K562 (cell line): Measurements from ENCODE around the gene BAD. TPM values are rescaled to one million over a fixed set of nuclear protein-coding genes. Genes with fewer than 3 reads are reported as not detected.

Experiments
- BDP1 ChIP-seq: IDR thresholded peaks from 3 replicates; pipeline ENCODE4 v1.6.1; 2011; ENCODE audit not compliant: insufficient read length, insufficient read depth
- BRF1 ChIP-seq: IDR thresholded peaks from 3 replicates; pipeline ENCODE4 v1.6.1; 2011; ENCODE audit warnings: borderline replicate concordance, mild to moderate bottlenecking; ENCODE audit not compliant: insufficient read length; ENCODE audit errors: extremely low read depth
- E2F3 ChIP-seq: fragments of 250-450 bp; sonication (Bioruptor Pico); IDR thresholded peaks from 2 replicates; pipeline ENCODE4 v1.4.0; 2020; ENCODE audit warnings: mild to moderate bottlenecking
- EWSR1 ChIP-seq: fragments of 450-650 bp; IDR thresholded peaks from 2 replicates; pipeline ENCODE4 v1.6.1; 2018; ENCODE audit warnings: borderline replicate concordance, mild to moderate bottlenecking, low read depth, moderate library complexity; ENCODE audit not compliant: partially characterized antibody
- FOXA1 ChIP-seq: fragments of 450-650 bp; IDR thresholded peaks from 2 replicates; pipeline ENCODE4 v1.6.1; 2016; ENCODE audit warnings: mild to moderate bottlenecking, borderline replicate concordance
- GATA2 ChIP-seq: sonication (generic); formaldehyde crosslinking; IDR thresholded peaks from 2 replicates; pipeline ENCODE4 v1.4.0; 2020; ENCODE audit warnings: mild to moderate bottlenecking, missing genetic modification reagents
- HDAC8 ChIP-seq: fragments of 450-650 bp; IDR thresholded peaks from 2 replicates; pipeline ENCODE4 v1.6.1; 2016; ENCODE audit warnings: mild to moderate bottlenecking, missing genetic modification characterization, moderate library complexity, missing compliant biosample characterization
- MAFF ChIP-seq: IDR thresholded peaks from 2 replicates; pipeline ENCODE4 v1.6.1; 2012; ENCODE audit warnings: low read length, improper control_type of control experiment
- NBN ChIP-seq: fragments of 450-650 bp; IDR thresholded peaks from 2 replicates; pipeline ENCODE4 v1.6.1; 2016; ENCODE audit warnings: low read depth, mild to moderate bottlenecking
- NR3C1 ChIP-seq: sonication (generic); formaldehyde crosslinking; IDR thresholded peaks from 2 replicates; pipeline ENCODE4 v1.8.1; 2022; ENCODE audit warnings: missing genetic modification reagents
- POLR2G ChIP-seq: fragments of 200-400 bp; formaldehyde crosslinking; IDR thresholded peaks from 2 replicates; pipeline ENCODE4 v1.6.1; 2017; ENCODE audit warnings: low read depth, mild to moderate bottlenecking, antibody characterized with exemption, low read length, moderate library complexity
- RFX7 ChIP-seq: fragments of 250-450 bp; sonication (Bioruptor Pico); IDR thresholded peaks from 2 replicates; pipeline ENCODE4 v1.5.1; 2021; ENCODE audit warnings: mild to moderate bottlenecking
- SIN3A ChIP-seq, 2 experiments: fragments of 150-350 bp in 1 of 2; IDR thresholded peaks; 2 replicates each; pipeline ENCODE4 v1.6.1; 2011 to 2016; ENCODE audit warnings: borderline replicate concordance in 2 of 2, low read depth in 2 of 2, low read length in 2 of 2, mild to moderate bottlenecking in 2 of 2, moderate library complexity in 2 of 2; ENCODE audit not compliant: control insufficient read depth in 1 of 2
- SPI1 ChIP-seq: IDR thresholded peaks from 2 replicates; pipeline ENCODE4 v1.6.1; 2011; ENCODE audit warnings: low read depth, low read length, control low read depth, borderline replicate concordance
- TAL1 ChIP-seq: fragments of 450-650 bp; IDR thresholded peaks from 2 replicates; pipeline ENCODE4 v1.6.1; 2016; ENCODE audit warnings: mild to moderate bottlenecking
- ZKSCAN8 ChIP-seq: fragments of 200-800 bp; sonication (Bioruptor generic); IDR thresholded peaks from 2 replicates; pipeline ENCODE4 v1.6.1; 2016; ENCODE audit warnings: missing genetic modification characterization, missing compliant biosample characterization
- ZNF212 ChIP-seq: fragments of 450-650 bp; formaldehyde crosslinking; IDR thresholded peaks from 2 replicates; pipeline ENCODE4 v1.4.0; 2020; ENCODE audit warnings: mild to moderate bottlenecking
- ZNF324 ChIP-seq: fragments of 250-450 bp; sonication (Bioruptor Pico); IDR thresholded peaks from 2 replicates; pipeline ENCODE4 v1.4.0; 2020; ENCODE audit warnings: mild to moderate bottlenecking
- ZNF445 ChIP-seq: fragments of 250-450 bp; sonication (Bioruptor Pico); IDR thresholded peaks from 2 replicates; pipeline ENCODE4 v1.4.0; 2020; ENCODE audit warnings: low read depth, mild to moderate bottlenecking, moderate library complexity
- ZNF589 ChIP-seq: fragments of 200-800 bp; sonication (Bioruptor generic); IDR thresholded peaks from 2 replicates; pipeline ENCODE4 v1.6.1; 2016; ENCODE audit warnings: low read depth, missing genetic modification characterization, missing compliant biosample characterization
- ZSCAN29 ChIP-seq: fragments of 450-650 bp; IDR thresholded peaks from 2 replicates; pipeline ENCODE4 v1.6.1; 2017
- polyA plus RNA-seq, 8 experiments: library from polyadenylated mRNA; depleted of rRNA in 4 of 8; stranded (reverse) in 5 of 8; unstranded in 3 of 8; fragments of >200 nt; fragmentation: Nextera tagmentation in 2 of 8; fragmentation: Illumina TruSeq in 1 of 8; extraction: Ambion mirVana in 2 of 8; extraction: Trizol in 1 of 8; gene quantifications; 2 replicates each; pipeline versions ENCODE4 v1.2.1 to v1.2.3, GENCODE V29; 2011 to 2014; ENCODE audit warnings: inconsistent platforms in 1 of 8, missing spikeins in 1 of 8
- total RNA-seq, 7 experiments: library from RNA; depleted of rRNA in 6 of 7; stranded (reverse); fragments of >200 nt in 6 of 7; fragmentation: Illumina TruSeq in 2 of 7; extraction: Trizol in 2 of 7; gene quantifications; 2 replicates each; pipeline versions ENCODE4 v1.2.1 to v1.2.3, GENCODE V29; 2011 to 2021; ENCODE audit warnings: low replicate concordance in 1 of 7
- TF ChIP-seq, protein P1 (sequence below), 2 experiments: fragments of 450-650 bp; IDR thresholded peaks; 2 replicates each; pipeline ENCODE4 v1.6.1; 2016; ENCODE audit warnings: mild to moderate bottlenecking in 2 of 2, borderline replicate concordance in 1 of 2, low read depth in 1 of 2, moderate library complexity in 1 of 2

Gene BAD
- total and polyA plus RNA-seq, 9 of the 15 experiments (the other 6 are each of a cell fraction or from before 2014, with no cell fraction given): 0.61 to 45.6 (median 11.8) TPM

DNA sequence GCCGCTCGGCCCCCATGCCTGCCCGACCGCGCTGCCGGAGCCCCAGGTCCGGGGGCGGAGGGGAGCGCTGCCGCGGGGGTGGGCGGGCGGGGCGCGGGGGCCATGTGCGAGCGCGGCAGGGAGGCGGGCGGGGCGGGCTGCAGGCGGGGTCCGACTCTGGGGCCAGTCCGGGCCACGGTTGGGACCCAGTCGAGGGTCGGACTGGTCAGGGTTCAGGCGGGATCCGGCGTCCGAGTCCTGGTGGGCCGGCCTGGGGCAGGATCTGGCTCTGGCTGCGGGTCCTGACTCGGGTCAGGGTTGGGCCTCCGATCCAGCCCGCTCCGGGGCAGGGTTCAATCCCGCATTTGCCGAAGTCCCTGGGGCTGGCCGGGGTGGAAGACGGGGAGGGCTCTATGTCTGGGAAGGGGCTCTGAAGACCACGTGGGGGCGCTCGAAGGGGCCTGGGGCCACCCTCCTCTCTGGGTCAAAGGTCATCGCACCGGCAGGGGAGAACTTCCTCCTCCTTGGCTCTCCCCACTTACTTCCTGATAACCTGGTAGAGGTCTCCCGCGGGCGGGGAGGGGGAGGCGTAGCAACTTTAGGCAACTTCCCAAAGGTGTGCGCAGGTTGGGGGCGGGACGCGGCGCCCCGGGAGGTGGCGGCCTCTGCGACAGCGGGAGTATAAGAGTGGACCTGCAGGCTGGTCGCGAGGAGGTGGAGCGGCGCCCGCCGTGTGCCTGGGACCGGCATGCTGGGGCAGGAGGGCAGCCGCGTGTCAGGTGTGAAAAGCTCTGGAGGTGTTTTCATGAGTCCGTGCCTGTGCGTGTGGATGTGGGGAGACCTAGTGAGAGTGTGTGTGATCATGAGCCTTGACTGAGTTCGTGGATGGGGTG lies 21.5 kb upstream of the BAD start (continued):
- TF ChIP-seq, protein P1, sequence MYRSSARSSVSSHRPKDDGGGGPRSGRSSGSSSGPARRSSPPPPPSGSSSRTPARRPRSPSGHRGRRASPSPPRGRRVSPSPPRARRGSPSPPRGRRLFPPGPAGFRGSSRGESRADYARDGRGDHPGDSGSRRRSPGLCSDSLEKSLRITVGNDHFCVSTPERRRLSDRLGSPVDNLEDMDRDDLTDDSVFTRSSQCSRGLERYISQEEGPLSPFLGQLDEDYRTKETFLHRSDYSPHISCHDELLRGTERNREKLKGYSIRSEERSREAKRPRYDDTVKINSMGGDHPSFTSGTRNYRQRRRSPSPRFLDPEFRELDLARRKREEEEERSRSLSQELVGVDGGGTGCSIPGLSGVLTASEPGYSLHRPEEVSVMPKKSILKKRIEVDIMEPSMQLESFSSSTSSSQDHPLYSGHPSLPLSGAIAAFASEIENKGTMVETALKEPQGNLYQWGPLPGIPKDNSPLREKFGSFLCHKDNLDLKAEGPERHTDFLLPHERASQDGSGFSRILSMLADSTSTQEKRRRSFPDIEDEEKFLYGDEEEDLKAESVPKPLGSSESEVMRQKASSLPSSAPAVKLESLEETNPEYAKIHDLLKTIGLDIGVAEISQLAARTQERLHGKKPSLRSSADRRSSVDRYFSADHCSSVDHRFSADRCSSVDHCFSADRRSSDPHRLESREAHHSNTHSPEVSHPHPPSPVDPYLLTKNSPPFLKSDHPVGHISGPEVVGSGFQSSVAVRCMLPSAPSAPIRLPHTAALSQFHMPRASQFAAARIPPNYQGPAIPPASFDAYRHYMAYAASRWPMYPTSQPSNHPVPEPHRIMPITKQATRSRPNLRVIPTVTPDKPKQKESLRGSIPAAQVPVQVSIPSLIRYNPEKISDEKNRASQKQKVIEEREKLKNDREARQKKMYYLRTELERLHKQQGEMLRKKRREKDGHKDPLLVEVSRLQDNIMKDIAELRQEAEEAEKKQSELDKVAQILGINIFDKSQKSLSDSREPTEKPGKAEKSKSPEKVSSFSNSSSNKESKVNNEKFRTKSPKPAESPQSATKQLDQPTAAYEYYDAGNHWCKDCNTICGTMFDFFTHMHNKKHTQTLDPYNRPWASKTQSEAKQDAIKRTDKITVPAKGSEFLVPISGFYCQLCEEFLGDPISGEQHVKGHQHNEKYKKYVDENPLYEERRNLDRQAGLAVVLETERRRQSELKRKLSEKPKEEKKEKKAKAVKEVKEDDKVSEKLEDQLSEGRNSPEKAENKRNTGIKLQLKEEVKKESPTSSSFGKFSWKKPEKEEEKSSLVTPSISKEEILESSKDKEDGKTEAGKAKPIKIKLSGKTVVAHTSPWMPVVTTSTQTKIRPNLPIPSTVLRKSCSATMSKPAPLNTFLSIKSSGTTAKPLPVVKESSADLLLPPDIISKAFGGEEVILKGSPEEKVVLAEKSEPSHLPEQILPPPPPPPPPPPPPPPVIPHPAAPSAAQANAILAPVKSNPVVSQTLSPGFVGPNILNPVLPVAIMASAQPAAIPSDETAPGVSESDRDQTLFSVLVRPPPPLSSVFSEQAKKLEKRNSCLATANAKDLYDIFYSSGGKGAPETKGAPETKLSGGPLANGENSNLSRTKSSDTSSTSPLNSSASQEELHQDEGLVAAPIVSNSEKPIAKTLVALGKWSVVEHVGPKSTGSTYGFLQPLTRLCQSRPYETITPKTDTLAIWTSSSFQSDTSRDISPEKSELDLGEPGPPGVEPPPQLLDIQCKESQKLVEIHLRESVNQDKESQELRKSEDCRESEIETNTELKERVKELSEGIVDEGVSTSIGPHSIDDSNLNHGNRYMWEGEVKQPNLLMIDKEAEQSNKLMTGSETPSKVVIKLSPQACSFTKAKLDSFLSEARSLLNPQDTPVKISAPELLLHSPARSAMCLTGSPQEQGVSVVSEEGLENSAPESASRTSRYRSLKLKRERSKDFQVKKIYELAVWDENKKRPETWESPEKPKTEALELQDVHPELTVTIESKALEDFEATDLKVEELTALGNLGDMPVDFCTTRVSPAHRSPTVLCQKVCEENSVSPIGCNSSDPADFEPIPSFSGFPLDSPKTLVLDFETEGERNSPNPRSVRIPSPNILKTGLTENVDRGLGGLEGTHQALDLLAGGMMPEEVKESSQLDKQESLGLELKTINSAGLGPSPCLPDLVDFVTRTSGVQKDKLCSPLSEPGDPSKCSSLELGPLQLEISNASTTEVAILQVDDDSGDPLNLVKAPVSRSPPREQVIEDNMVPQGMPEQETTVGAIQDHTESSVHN (IDR thresholded peaks at IDR 0.05; ENCODE audit: borderline replicate concordance in 1 of 2, low read depth in 1 of 2): no peak
- TF ChIP-seq MAFF: no peak
- no peak for TF ChIP-seq ZKSCAN8 (CRISPR knock-in tag)
- no peak for TF ChIP-seq NR3C1 (CRISPR knock-in tag)
- TF ChIP-seq ZSCAN29: no peak
- TF ChIP-seq NBN: no peak
- no peak for TF ChIP-seq RFX7
- TF ChIP-seq BDP1: no peak
- no peak for TF ChIP-seq ZNF212
- no peak for TF ChIP-seq EWSR1
- TF ChIP-seq BRF1: no peak
- TF ChIP-seq FOXA1: no peak
- no peak for TF ChIP-seq HDAC8 (tag)
- no peak for TF ChIP-seq TAL1
- no peak for TF ChIP-seq E2F3
- TF ChIP-seq SPI1: no peak
- peak; percentile 89 for TF ChIP-seq POLR2G
- TF ChIP-seq ZNF589: no peak
- TF ChIP-seq SIN3A (IDR thresholded peaks at IDR 0.05; ENCODE audit: borderline replicate concordance in 2 of 2, control insufficient read depth in 1 of 2, low read depth in 2 of 2, low read length in 2 of 2): peak in 1 of 2 experiments; percentile 41; a peak in 1 of 4 replicates
- no peak for TF ChIP-seq ZNF445 (CRISPR knock-in tag)
- no peak for TF ChIP-seq GATA2
- no peak for TF ChIP-seq ZNF324 (CRISPR knock-in tag)
